ENCODE data around the gene POSTN. TPM values are rescaled to one million over a fixed set of nuclear protein-coding genes. Genes with fewer than 3 reads are reported as not detected.

The POSTN gene
- total and polyA plus RNA-seq, 2 of the 8 experiments (the other 6 are each of a cell fraction or from before 2014, with no cell fraction given): 0.30 to 0.74 TPM

GRCh38 chr13:37594550-37594949 is 4.0 kb downstream of the POSTN start:
- POLR2A ChIA-PET (ENCODE audit: partially characterized antibody): no interaction called here
- Histone ChIP-seq H3K4me3 (ENCODE audit: extremely low read depth in 1 of 4, insufficient read depth in 2 of 4, low read depth in 3 of 4, low read length in 4 of 4) (no peak overlapping the region), H2BK15ac (ENCODE audit: low read length) (no peak overlapping the region), H2BK5ac (ENCODE audit: low read depth, low read length) (no peak overlapping the region), H3K14ac (ENCODE audit: insufficient read length) (no peak overlapping the region), H3K27me3 (replicated peaks in 1 of 4; ENCODE audit: control insufficient read depth in 3 of 4, extremely low read depth in 1 of 4, insufficient read depth in 3 of 4, low read length in 3 of 4) (no peaks in the 10 kb centered on the region), H4K20me1 (replicated peaks in 1 of 2; ENCODE audit: control insufficient read depth in 1 of 2, insufficient read depth in 2 of 2, low read length in 2 of 2) (no peaks in the 10 kb centered on the region), H3K4me1 (replicated peaks in 1 of 4; ENCODE audit: control insufficient read depth in 3 of 4, insufficient read depth in 4 of 4, low read length in 3 of 4) (peaks cover 0 to 8% (median 1%) of the 10 kb centered on the region in 4 experiments; a peak in 2 of 7 replicates), H2AK5ac (ENCODE audit: low read depth, low read length) (no peak overlapping the region), H2AFZ (ENCODE audit: low read length) (no peak overlapping the region), H3K36me3 (ENCODE audit: control insufficient read depth in 2 of 4, insufficient read depth in 4 of 4, low read length in 3 of 4) (no peaks in the 10 kb centered on the region), H3K18ac (ENCODE audit: extremely low read depth, low read length) (no peak overlapping the region), H4K91ac (replicated peaks; ENCODE audit: insufficient read length, low read length) (no peak overlapping the region), H3K23me2 (ENCODE audit: low read depth, low read length) (no peaks in the 10 kb centered on the region), H3K9ac (replicated peaks in 1 of 4; ENCODE audit: extremely low read depth in 1 of 4, low read depth in 3 of 4, low read length in 3 of 4) (no peak overlapping the region), H2BK120ac (replicated peaks; ENCODE audit: low read depth, low read length) (no peak overlapping the region), H4K5ac (ENCODE audit: insufficient read length, low read depth, low read length) (peak overlapping the region; percentile 9), H3K79me2 (ENCODE audit: control insufficient read depth in 1 of 2, insufficient read depth in 2 of 2, low read length in 2 of 2) (no peaks in the 10 kb centered on the region), H4K8ac (ENCODE audit: extremely low read depth, insufficient read depth, low read length) (no peak overlapping the region), H3K56ac (replicated peaks; ENCODE audit: insufficient read length, low read depth, low read length) (no peak overlapping the region), H3K4me2 (ENCODE audit: insufficient read depth in 1 of 2, low read depth in 2 of 2, low read length in 2 of 2) (peak overlapping the region in 1 of 2 experiments; percentile 19; a peak in 2 of 4 replicates), H3K23ac (ENCODE audit: insufficient read length) (no peak overlapping the region), H3K4ac (replicated peaks; ENCODE audit: insufficient read length, low read depth, low read length) (no peak overlapping the region), H3K79me1 (ENCODE audit: low read depth, low read length) (no peaks in the 10 kb centered on the region), H3K27ac (ENCODE audit: low read depth, low read length) (no peak overlapping the region), H3K9me3 (ENCODE audit: insufficient read depth in 2 of 2, low read depth in 1 of 2, low read length in 1 of 2) (no peaks in the 10 kb centered on the region), H2BK20ac (ENCODE audit: low read length) (no peak overlapping the region), H2BK12ac (ENCODE audit: low read depth, low read length) (no peak overlapping the region)
- CTCF ChIA-PET (ENCODE audit: partially characterized antibody): interaction anchor here (1.3 kb wide), 1 partner anchor 8 kb away, joined by 4 read pairs; no protein-coding TSS in a partner anchor
- FAIRE-seq (no peak), DNase-seq (ENCODE audit: low read depth in 1 of 2, low spot score in 2 of 2) (no peak)
- TF ChIP-seq CBX5 (IDR thresholded peaks at IDR 0.05; ENCODE audit: low read depth, low read length): no peak
- no peak for TF ChIP-seq TAF1 (IDR thresholded peaks at IDR 0.05; ENCODE audit: low read depth, low read length)
- no peak for TF ChIP-seq TBP (IDR thresholded peaks at IDR 0.05; ENCODE audit: low read depth, low read length)
- no peak for TF ChIP-seq POLR2AphosphoS5 (IDR thresholded peaks at IDR 0.05; ENCODE audit: low read depth, low read length)
- no peak for TF ChIP-seq TAF7 (optimal IDR thresholded peaks at IDR 0.05; ENCODE audit: borderline replicate concordance, low read depth, low read length)
- TF ChIP-seq TCF12 (IDR thresholded peaks at IDR 0.05; ENCODE audit: low read depth, low read length): no peak
- TF ChIP-seq HDAC6 (IDR thresholded peaks at IDR 0.05; ENCODE audit: low read depth, low read length): no peak
- TF ChIP-seq POLR2A (IDR thresholded peaks at IDR 0.05; ENCODE audit: control extremely low read depth in 1 of 2, low read depth in 2 of 2, low read length in 2 of 2): no peak
- TF ChIP-seq SP4 (IDR thresholded peaks at IDR 0.05; ENCODE audit: low read length): no peak
- WGBS, 2 experiments (ENCODE audit: extremely low coverage in 1 of 2, insufficient coverage in 1 of 2, insufficient read length in 1 of 2, insufficient replicate concordance in 2 of 2, low coverage in 1 of 2, low lambda C conversion rate in 2 of 2, missing lambda C conversion rate in 1 of 2): 49% methylated on average over 2 of the region's 2 CpGs; no CpG with 5 or more reads in 1 of the 2 experiments

All from H1 (cell line).